ENCODE measurements around the gene TMEM178B.

GRCh38 chr7:141295367-141295895 lies 221.6 kb downstream of the TMEM178B start:
- no peak for TF ChIP-seq POLR2A (IDR thresholded peaks at IDR 0.05; ENCODE audit: low read length)
- no peak for TF ChIP-seq GATA1 (IDR thresholded peaks at IDR 0.05; ENCODE audit: low read depth, low read length)
